Measurements from ENCODE around the gene MVB12B.

DNA sequence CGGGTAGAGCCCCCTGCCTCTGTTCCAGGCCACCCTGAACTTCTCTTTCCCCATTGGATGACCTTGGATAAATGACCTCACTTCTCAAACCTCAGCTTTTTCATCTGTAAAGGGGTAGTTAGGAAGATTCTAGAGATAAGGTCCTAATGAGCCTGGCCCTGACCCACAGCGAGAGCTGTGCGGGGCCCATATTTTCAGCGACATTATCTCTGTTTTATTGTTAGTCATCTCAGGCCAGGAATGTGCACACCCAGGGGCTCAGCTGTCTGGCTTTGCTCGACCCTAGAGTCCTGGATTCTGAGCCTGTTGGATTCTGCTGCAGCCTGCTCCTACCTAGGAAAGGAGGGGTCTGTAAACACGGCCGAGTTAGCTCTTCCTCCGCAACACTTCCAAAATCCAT is 205.9 kb downstream of the MVB12B start:
- TF ChIP-seq, protein P1, sequence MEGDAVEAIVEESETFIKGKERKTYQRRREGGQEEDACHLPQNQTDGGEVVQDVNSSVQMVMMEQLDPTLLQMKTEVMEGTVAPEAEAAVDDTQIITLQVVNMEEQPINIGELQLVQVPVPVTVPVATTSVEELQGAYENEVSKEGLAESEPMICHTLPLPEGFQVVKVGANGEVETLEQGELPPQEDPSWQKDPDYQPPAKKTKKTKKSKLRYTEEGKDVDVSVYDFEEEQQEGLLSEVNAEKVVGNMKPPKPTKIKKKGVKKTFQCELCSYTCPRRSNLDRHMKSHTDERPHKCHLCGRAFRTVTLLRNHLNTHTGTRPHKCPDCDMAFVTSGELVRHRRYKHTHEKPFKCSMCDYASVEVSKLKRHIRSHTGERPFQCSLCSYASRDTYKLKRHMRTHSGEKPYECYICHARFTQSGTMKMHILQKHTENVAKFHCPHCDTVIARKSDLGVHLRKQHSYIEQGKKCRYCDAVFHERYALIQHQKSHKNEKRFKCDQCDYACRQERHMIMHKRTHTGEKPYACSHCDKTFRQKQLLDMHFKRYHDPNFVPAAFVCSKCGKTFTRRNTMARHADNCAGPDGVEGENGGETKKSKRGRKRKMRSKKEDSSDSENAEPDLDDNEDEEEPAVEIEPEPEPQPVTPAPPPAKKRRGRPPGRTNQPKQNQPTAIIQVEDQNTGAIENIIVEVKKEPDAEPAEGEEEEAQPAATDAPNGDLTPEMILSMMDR (IDR thresholded peaks at IDR 0.05; ENCODE audit: control extremely low read depth in 1 of 3, insufficient read depth in 1 of 3, low read depth in 1 of 3, low read length in 3 of 3), result no peak
- TF ChIP-seq JUN (IDR thresholded peaks at IDR 0.05; ENCODE audit: low read depth, low read length) (no peak), EZH2 (IDR thresholded peaks at IDR 0.05; ENCODE audit: low read depth, low read length, severe bottlenecking) (no peak), TCF12 (IDR thresholded peaks at IDR 0.05; ENCODE audit: low read depth, low read length) (no peak), SP1 (IDR thresholded peaks at IDR 0.05; ENCODE audit: low read depth, low read length) (no peak), RNF2 (IDR thresholded peaks at IDR 0.05; ENCODE audit: borderline replicate concordance, low read depth, low read length, missing control alignments, poor library complexity, severe bottlenecking) (no peak)
